Measurements from ENCODE around the gene GRAMD4. TPM values are rescaled to one million over a fixed set of nuclear protein-coding genes. Genes with fewer than 3 reads are reported as not detected.

Gene GRAMD4
- total RNA-seq, 2 experiments from 2014 or later: 50.4 to 52.0 TPM

- DNase-seq: no peak
- peaks cover 13% of the 10 kb centered on the region for H3K36me3 Mint-ChIP-seq
- ChIA-PET POLR2A (no interaction called here), CTCF (interaction anchor here (1.4 kb wide), 1 partner anchor 114 kb away, joined by 6 read pairs; no protein-coding TSS in a partner anchor)
- intact Hi-C loops (cut with micrococcal nuclease): no loop called here
- peak overlapping the region; percentile 87 for H3K4me3 Mint-ChIP-seq
- H3K9me3 Mint-ChIP-seq: no peaks in the 10 kb centered on the region
- peaks cover 48% of the 10 kb centered on the region for H3K4me1 Mint-ChIP-seq (ENCODE audit: low read depth)
- H3K27ac Mint-ChIP-seq: peak overlapping the region; percentile 64
- H3K27me3 Mint-ChIP-seq: no peaks in the 10 kb centered on the region
These were observed 57.3 kb downstream of the GRAMD4 start for GRCh38 chr22:46677323-46678002.

GRCh38 chr22:46678003-46678657 is 57.9 kb downstream of the GRAMD4 start:
- no peak for DNase-seq
- CTCF ChIA-PET: interaction anchor here (1.0 to 1.4 kb wide), 2 partner anchors 115 kb away, joined by 3 to 6 read pairs; no protein-coding TSS in a partner anchor
- H3K4me3 Mint-ChIP-seq: peak overlapping the region; percentile 23

GRCh38 chr22:46678785-46679700 is 58.9 kb downstream of the GRAMD4 start:
- Mint-ChIP-seq H3K27me3 (no peaks in the 10 kb centered on the region), H3K4me3 (no peak overlapping the region), H3K36me3 (peaks cover 13% of the 10 kb centered on the region), H3K9me3 (no peaks in the 10 kb centered on the region), H3K27ac (no peak overlapping the region), H3K4me1 (ENCODE audit: low read depth) (peaks cover 34% of the 10 kb centered on the region)
- intact Hi-C loops (cut with micrococcal nuclease): no loop called here
- DNase-seq: no peak
- ChIA-PET CTCF (interaction anchor here (1.0 kb wide), 1 partner anchor 115 kb away, joined by 3 read pairs; no protein-coding TSS in a partner anchor), POLR2A (no interaction called here)

More at GRCh38 chr22:46678003-46678657, 57.9 kb downstream of the GRAMD4 start:
- peak overlapping the region; percentile 18 for H3K27ac Mint-ChIP-seq
- H3K9me3 Mint-ChIP-seq: no peaks in the 10 kb centered on the region
- POLR2A ChIA-PET: no interaction called here
- H3K4me1 Mint-ChIP-seq (ENCODE audit: low read depth): peaks cover 43% of the 10 kb centered on the region
- H3K27me3 Mint-ChIP-seq: no peaks in the 10 kb centered on the region
- peaks cover 13% of the 10 kb centered on the region for H3K36me3 Mint-ChIP-seq
- intact Hi-C loops (cut with micrococcal nuclease): no loop called here

GRCh38 chr22:46679706-46680269 is 59.6 kb downstream of the GRAMD4 start:
- Mint-ChIP-seq H3K4me1 (ENCODE audit: low read depth) (peaks cover 35% of the 10 kb centered on the region), H3K9me3 (no peaks in the 10 kb centered on the region), H3K4me3 (no peak overlapping the region), H3K27ac (no peak overlapping the region), H3K27me3 (no peaks in the 10 kb centered on the region), H3K36me3 (peaks cover 13% of the 10 kb centered on the region)
- ChIA-PET CTCF (no interaction called here), POLR2A (no interaction called here)
- intact Hi-C loops (cut with micrococcal nuclease): no loop called here
- DNase-seq: no peak

GRCh38 chr22:46681010-46681409 is 60.8 kb downstream of the GRAMD4 start:
- POLR2A ChIA-PET: no interaction called here
- peaks cover 33% of the 10 kb centered on the region for H3K4me1 Mint-ChIP-seq (ENCODE audit: low read depth)
- intact Hi-C loops (cut with micrococcal nuclease): no loop called here
- peaks cover 12% of the 10 kb centered on the region for H3K36me3 Mint-ChIP-seq
- H3K27ac Mint-ChIP-seq: no peak overlapping the region
- no peaks in the 10 kb centered on the region for H3K9me3 Mint-ChIP-seq
- H3K4me3 Mint-ChIP-seq: no peak overlapping the region
- CTCF ChIA-PET: interaction anchor here (0.9 to 3.7 kb wide), 4 partner anchors 35 to 121 kb away, joined by 3 to 25 read pairs (median 6); no protein-coding TSS in a partner anchor
- DNase-seq: peak; percentile 42
- H3K27me3 Mint-ChIP-seq: no peaks in the 10 kb centered on the region

- no peak for DNase-seq
- H3K27ac Mint-ChIP-seq: peak overlapping the region; percentile 13
These were observed 62.0 kb downstream of the GRAMD4 start for GRCh38 chr22:46682011-46682731.

GRCh38 chr22:46684706-46685105 is 64.5 kb downstream of the GRAMD4 start:
- Mint-ChIP-seq H3K36me3 (peaks cover 18% of the 10 kb centered on the region), H3K27me3 (no peaks in the 10 kb centered on the region), H3K4me3 (no peak overlapping the region), H3K9me3 (no peaks in the 10 kb centered on the region), H3K4me1 (ENCODE audit: low read depth) (peaks cover 30% of the 10 kb centered on the region), H3K27ac (peak overlapping the region; percentile 26)
- ChIA-PET CTCF (no interaction called here), POLR2A (no interaction called here)
- intact Hi-C loops (cut with micrococcal nuclease): no loop called here
- DNase-seq: no peak

More at GRCh38 chr22:46682011-46682731, 62.0 kb downstream of the GRAMD4 start:
- ChIA-PET CTCF (interaction anchor here (1.1 to 3.7 kb wide), 3 partner anchors 34 to 120 kb away, joined by 4 to 25 read pairs (median 9); no protein-coding TSS in a partner anchor), POLR2A (no interaction called here)
- H3K4me3 Mint-ChIP-seq: no peak overlapping the region
- no peaks in the 10 kb centered on the region for H3K9me3 Mint-ChIP-seq
- intact Hi-C loops (cut with micrococcal nuclease): no loop called here
- H3K4me1 Mint-ChIP-seq (ENCODE audit: low read depth): peaks cover 34% of the 10 kb centered on the region
- H3K27me3 Mint-ChIP-seq: no peaks in the 10 kb centered on the region
- peaks cover 11% of the 10 kb centered on the region for H3K36me3 Mint-ChIP-seq

GRCh38 chr22:46686221-46687047 is 66.2 kb downstream of the GRAMD4 start:
- ChIA-PET CTCF (interaction anchor here (2.3 kb wide), 1 partner anchor 123 kb away, joined by 8 read pairs; no protein-coding TSS in a partner anchor), POLR2A (no interaction called here)
- Mint-ChIP-seq H3K36me3 (peaks cover 27% of the 10 kb centered on the region), H3K9me3 (no peaks in the 10 kb centered on the region), H3K4me3 (no peak overlapping the region), H3K4me1 (ENCODE audit: low read depth) (peaks cover 28% of the 10 kb centered on the region), H3K27me3 (no peaks in the 10 kb centered on the region), H3K27ac (peak overlapping the region; percentile 35)
- intact Hi-C loops (cut with micrococcal nuclease): no loop called here
- DNase-seq: no peak

GRCh38 chr22:46687048-46687444 is 66.9 kb downstream of the GRAMD4 start:
- H3K27me3 Mint-ChIP-seq: no peaks in the 10 kb centered on the region
- ChIA-PET CTCF (interaction anchor here (2.3 kb wide), 1 partner anchor 124 kb away, joined by 8 read pairs; no protein-coding TSS in a partner anchor), POLR2A (no interaction called here)
- no peak overlapping the region for H3K27ac Mint-ChIP-seq
- no peaks in the 10 kb centered on the region for H3K9me3 Mint-ChIP-seq
- H3K4me3 Mint-ChIP-seq: no peak overlapping the region
- H3K4me1 Mint-ChIP-seq (ENCODE audit: low read depth): peaks cover 28% of the 10 kb centered on the region
- intact Hi-C loops (cut with micrococcal nuclease): no loop called here
- peaks cover 31% of the 10 kb centered on the region for H3K36me3 Mint-ChIP-seq
- no peak for DNase-seq

GRCh38 chr22:46687460-46687859 is 67.3 kb downstream of the GRAMD4 start:
- H3K27me3 Mint-ChIP-seq: no peaks in the 10 kb centered on the region
- H3K36me3 Mint-ChIP-seq: peaks cover 31% of the 10 kb centered on the region
- ChIA-PET CTCF (interaction anchor here (2.3 kb wide), 1 partner anchor 124 kb away, joined by 8 read pairs; no protein-coding TSS in a partner anchor), POLR2A (no interaction called here)
- intact Hi-C loops (cut with micrococcal nuclease): no loop called here
- no peak overlapping the region for H3K4me3 Mint-ChIP-seq
- H3K9me3 Mint-ChIP-seq: no peaks in the 10 kb centered on the region
- H3K27ac Mint-ChIP-seq: no peak overlapping the region
- peaks cover 24% of the 10 kb centered on the region for H3K4me1 Mint-ChIP-seq (ENCODE audit: low read depth)
- no peak for DNase-seq

All from activated CD4-positive, alpha-beta memory T cell treated with anti-CD3 and anti-CD28 coated beads for 36 hours (primary cell).